Stimulated activated CD8-positive, alpha-beta memory T cell treated with anti-CD3 and anti-CD28 coated beads, Interleukin-2, amount 100 ng/mL, for 1 hour (primary cell): ENCODE data around the gene SLC2A9.

Experiments
- DNase-seq, 2 donors: peaks; one replicate each; pipeline ENCODE4 v3.0.0-alpha.2; 2020; ENCODE audit warnings: low read depth in 2 of 2

SLC2A9 gene

GRCh38 chr4:10045481-10045880 is 24.2 kb upstream of the SLC2A9 start:
- no peak for DNase-seq

- no peak for DNase-seq
Measured at GRCh38 chr4:10041036-10041435, 19.7 kb upstream of the SLC2A9 start.

- DNase-seq, result no peak
Measured at GRCh38 chr4:10040049-10040892, 19.0 kb upstream of the SLC2A9 start.

- no peak for DNase-seq
Measured at GRCh38 chr4:10036807-10037342, 15.6 kb upstream of the SLC2A9 start.

- no peak for DNase-seq
Measured at GRCh38 chr4:10035130-10035529, 13.8 kb upstream of the SLC2A9 start.

GRCh38 chr4:10034612-10035104 is 13.4 kb upstream of the SLC2A9 start:
- DNase-seq, result no peak

GRCh38 chr4:10034136-10034535 is 12.8 kb upstream of the SLC2A9 start:
- no peak for DNase-seq

GRCh38 chr4:10033191-10033881 is 12.0 kb upstream of the SLC2A9 start:
- no peak for DNase-seq

GRCh38 chr4:10032625-10033024 is 11.3 kb upstream of the SLC2A9 start:
- DNase-seq, result no peak

GRCh38 chr4:10031668-10032590 is 10.6 kb upstream of the SLC2A9 start:
- no peak for DNase-seq

- no peak for DNase-seq
Measured at GRCh38 chr4:10030972-10031667, 9.8 kb upstream of the SLC2A9 start.

- DNase-seq, result no peak
Measured at GRCh38 chr4:10029403-10029802, 8.1 kb upstream of the SLC2A9 start.

- DNase-seq, result no peak
Measured at GRCh38 chr4:10028910-10029309, 7.6 kb upstream of the SLC2A9 start.

- no peak for DNase-seq
Measured at GRCh38 chr4:10026485-10026884, 5.2 kb upstream of the SLC2A9 start.

GRCh38 chr4:10025230-10025806 is 4.0 kb upstream of the SLC2A9 start:
- no peak for DNase-seq

GRCh38 chr4:10024303-10024702 is 3.0 kb upstream of the SLC2A9 start:
- DNase-seq, result no peak

GRCh38 chr4:10023806-10024205 is 2.5 kb upstream of the SLC2A9 start:
- no peak for DNase-seq

- no peak for DNase-seq
Measured at GRCh38 chr4:10023050-10023419, 1.7 kb upstream of the SLC2A9 start.

- DNase-seq, result no peak
Measured at GRCh38 chr4:10022346-10023049, 1.2 kb upstream of the SLC2A9 start.

GRCh38 chr4:10021653-10022023 is 341 bp upstream of the SLC2A9 start:
- no peak for DNase-seq
